Measurements from ENCODE around the gene BCAM. TPM values are rescaled to one million over a fixed set of nuclear protein-coding genes. Genes with fewer than 3 reads are reported as not detected.

Gene BCAM, protein sequence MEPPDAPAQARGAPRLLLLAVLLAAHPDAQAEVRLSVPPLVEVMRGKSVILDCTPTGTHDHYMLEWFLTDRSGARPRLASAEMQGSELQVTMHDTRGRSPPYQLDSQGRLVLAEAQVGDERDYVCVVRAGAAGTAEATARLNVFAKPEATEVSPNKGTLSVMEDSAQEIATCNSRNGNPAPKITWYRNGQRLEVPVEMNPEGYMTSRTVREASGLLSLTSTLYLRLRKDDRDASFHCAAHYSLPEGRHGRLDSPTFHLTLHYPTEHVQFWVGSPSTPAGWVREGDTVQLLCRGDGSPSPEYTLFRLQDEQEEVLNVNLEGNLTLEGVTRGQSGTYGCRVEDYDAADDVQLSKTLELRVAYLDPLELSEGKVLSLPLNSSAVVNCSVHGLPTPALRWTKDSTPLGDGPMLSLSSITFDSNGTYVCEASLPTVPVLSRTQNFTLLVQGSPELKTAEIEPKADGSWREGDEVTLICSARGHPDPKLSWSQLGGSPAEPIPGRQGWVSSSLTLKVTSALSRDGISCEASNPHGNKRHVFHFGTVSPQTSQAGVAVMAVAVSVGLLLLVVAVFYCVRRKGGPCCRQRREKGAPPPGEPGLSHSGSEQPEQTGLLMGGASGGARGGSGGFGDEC
- total RNA-seq (2021; ENCODE audit: unreplicated experiment) (78.7 TPM), Bru-seq, nascent RNA (percentile 80 among the genes with signal in this experiment), BruChase-seq, experiment 1, labeled RNA remaining after a 6-hour chase (percentile 94 among the genes with signal in this experiment), BruChase-seq, experiment 2, labeled RNA remaining after a 2-hour chase (percentile 91 among the genes with signal in this experiment)
- 64.0 and 72.3 TPM in 2 replicates for polyA plus RNA-seq (2012)
- long read RNA-seq, partial matches to known transcripts = 8 of 14 reads
- long read RNA-seq, other reads (novel, unspliced or antisense) = 4 of 14 reads

DNA sequence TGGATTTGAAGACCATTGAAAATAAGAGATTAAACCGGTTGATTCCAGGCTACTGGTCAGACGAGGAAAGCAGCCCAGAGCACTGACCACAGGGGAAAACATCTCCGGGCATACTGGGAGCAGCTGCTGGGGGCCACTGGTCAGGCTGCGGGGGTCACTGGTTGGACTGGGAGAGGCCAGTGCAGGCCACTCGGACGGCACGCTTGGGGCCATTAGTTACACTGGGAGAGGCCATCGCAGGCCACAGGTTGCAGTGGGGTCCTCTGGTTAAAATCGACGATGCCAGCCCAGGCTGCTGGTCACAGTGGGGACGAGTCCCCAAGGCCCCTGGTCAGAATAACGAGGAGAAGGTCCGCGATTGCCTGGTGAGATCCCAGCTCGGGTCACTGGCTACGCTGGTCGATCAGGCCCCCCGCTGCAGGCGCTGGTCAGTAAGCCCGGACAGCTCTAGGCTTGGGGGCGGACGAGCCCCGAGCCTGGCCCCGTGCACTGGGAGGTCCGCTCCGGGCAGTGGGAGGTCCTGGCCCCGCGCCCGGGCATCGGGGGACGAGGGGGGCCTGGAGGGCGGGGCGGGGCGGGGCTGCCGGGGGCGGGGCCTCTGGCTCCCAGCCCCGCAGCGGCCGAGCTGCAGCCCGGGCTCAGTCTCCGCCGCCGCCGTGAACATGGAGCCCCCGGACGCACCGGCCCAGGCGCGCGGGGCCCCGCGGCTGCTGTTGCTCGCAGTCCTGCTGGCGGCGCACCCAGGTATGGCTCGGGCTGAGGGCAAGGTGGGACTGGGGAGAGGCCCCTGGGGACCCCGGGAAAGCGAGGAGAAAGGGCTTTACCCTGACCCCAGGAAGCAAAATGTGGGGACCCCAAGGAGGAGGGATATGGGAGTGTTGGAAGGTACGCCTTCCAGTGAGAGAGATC lies at the start of gene BCAM:
BCAM (plus strand) TSS at position 641 of the 909 bp plus-strand sequence; CDS start at position 663, 22 bp downstream.
- Histone ChIP-seq H3K4me1 (ENCODE audit: control insufficient read depth in 1 of 2, insufficient read depth in 2 of 2, low read length in 2 of 2) (peaks cover 34 to 45% of the 10 kb centered on the region in 2 experiments), H2AFZ (ENCODE audit: low read depth, low read length, poor library complexity, severe bottlenecking) (no peak within 1 kb of the TSS), H3K9me3 (ENCODE audit: control insufficient read depth in 1 of 2, insufficient read depth in 1 of 2, low read depth in 1 of 2, low read length in 2 of 2) (peaks cover 0 to under 1% of the 10 kb centered on the region in 2 experiments; a peak in 1 of 4 replicates), H3K36me3 (ENCODE audit: control insufficient read depth in 1 of 2, insufficient read depth in 2 of 2, low read length in 2 of 2) (peaks cover 1 to 11% of the 10 kb centered on the region in 2 experiments; a peak in 1 of 4 replicates), H3K9me2 (ENCODE audit: insufficient read depth) (no peaks in the 10 kb centered on the region), H3K4me2 (ENCODE audit: low read length) (peak within 1 kb of the TSS; percentile 98), H3K4me3 (replicated peaks in 1 of 2; ENCODE audit: low read depth in 1 of 2, low read length in 2 of 2) (peak within 1 kb of the TSS; percentile 75 to 85), H4K20me1 (ENCODE audit: insufficient read depth) (no peaks in the 10 kb centered on the region), H3K27me3 (ENCODE audit: insufficient read depth, low read length) (no peaks in the 10 kb centered on the region), H3K9ac (ENCODE audit: low read length) (peak within 1 kb of the TSS; percentile 85), H3K27ac (ENCODE audit: low read depth, low read length) (peak within 1 kb of the TSS; percentile 89), H3K79me2 (ENCODE audit: insufficient read depth, low read length) (no peaks in the 10 kb centered on the region; the same call in 1 of the 2 replicates)
- no peak for DNase-seq (ENCODE audit: low read depth, low spot score)
- intact Hi-C loops (cut with micrococcal nuclease) = loop anchor here (1.0 to 2.0 kb wide), 2 partner anchors 36 to 237 kb away; no protein-coding TSS in a partner anchor
- peak; percentile 60 for ATAC-seq
- ChIA-PET POLR2A (interaction anchor here (1.0 to 1.9 kb wide), 4 partner anchors 13 to 82 kb away, joined by 3 to 5 read pairs (median 4); partner anchors contain the start of genes NECTIN2 and TOMM40), RAD21 (ENCODE audit: low non-redundant PET in 1 of 2, low total read pairs in 2 of 2, uncharacterized antibody in 2 of 2, unreplicated experiment in 2 of 2) (interaction anchor here in 1 of 2 experiments (1.6 kb wide), 1 partner anchor 85 kb away, joined by 4 read pairs; no protein-coding TSS in a partner anchor), CTCF (interaction anchor here (0.9 to 1.9 kb wide), 6 partner anchors 36 to 238 kb away, joined by 4 to 8 read pairs (median 6); partner anchors contain the start of gene NECTIN2)
- TF ChIP-seq EGR1 (IDR thresholded peaks at IDR 0.05; ENCODE audit: low read depth) (no peak), POLR2AphosphoS5 (IDR thresholded peaks at IDR 0.05; ENCODE audit: low read depth, low read length) (peak; percentile 91), POLR2A (IDR thresholded peaks at IDR 0.05; ENCODE audit: borderline replicate concordance, extremely low read depth, insufficient read depth, insufficient read length) (peak; percentile 44), YY1 (IDR thresholded peaks at IDR 0.05; ENCODE audit: extremely low read depth, insufficient replicate concordance, low read depth, low read length) (peak; percentile 52)
- BruUV-seq (replicated peaks) = no TSS peak

Measured in HCT116 (cell line).